Measurements from ENCODE around the gene S100A11. TPM values are rescaled to one million over a fixed set of nuclear protein-coding genes. Genes with fewer than 3 reads are reported as not detected.

S100A11 gene
- total and polyA plus RNA-seq, 4 donors: 69.4 to 3,092 (median 1,654) TPM

GRCh38 chr1:152067150-152067549, 30.3 kb upstream of the S100A11 start:
- Histone ChIP-seq H3K27me3 (ENCODE audit: control insufficient read depth in 3 of 3, insufficient read depth in 3 of 3, low read length in 2 of 3) (peaks cover 0 to 5% (median 0%) of the 10 kb centered on the region in 3 donors), H3K9ac (ENCODE audit: insufficient read depth in 1 of 2, low read length in 2 of 2) (no peak overlapping the region), H3K9me3 (ENCODE audit: control insufficient read depth in 4 of 4, insufficient read depth in 3 of 4, low read length in 3 of 4) (no peaks in the 10 kb centered on the region), H3K4me3 (no peak overlapping the region), H3K4me1 (ENCODE audit: control insufficient read depth in 5 of 5, insufficient read depth in 5 of 5, low read length in 5 of 5) (no peaks in the 10 kb centered on the region), H3K27ac (ENCODE audit: low read depth in 1 of 2, low read length in 1 of 2) (no peak overlapping the region), H3K36me3 (ENCODE audit: control insufficient read depth in 4 of 4, insufficient read depth in 4 of 4, low read length in 4 of 4) (no peaks in the 10 kb centered on the region)
- ATAC-seq (ENCODE audit: insufficient read depth, low FRiP score) (no peak), DNase-seq (no peak)
- TF ChIP-seq CTCF (IDR thresholded peaks at IDR 0.05; ENCODE audit: control extremely low read depth, extremely low read depth): no peak

- DNase-seq (no peak), ATAC-seq (ENCODE audit: insufficient read depth, low FRiP score) (no peak)
- no peak overlapping the region for H3K9ac ChIP-seq (ENCODE audit: insufficient read depth in 1 of 2, low read length in 2 of 2)
- H3K9me3 ChIP-seq (ENCODE audit: control insufficient read depth in 4 of 4, insufficient read depth in 3 of 4, low read length in 3 of 4): peaks cover 0 to 2% (median 0%) of the 10 kb centered on the region in 4 donors
- no peak for TF ChIP-seq CTCF (IDR thresholded peaks at IDR 0.05; ENCODE audit: control extremely low read depth, extremely low read depth)
- peaks cover 0 to 2% (median 0%) of the 10 kb centered on the region in 3 donors for H3K27me3 ChIP-seq (ENCODE audit: control insufficient read depth in 3 of 3, insufficient read depth in 3 of 3, low read length in 2 of 3)
- H3K4me1 ChIP-seq (ENCODE audit: control insufficient read depth in 5 of 5, insufficient read depth in 5 of 5, low read length in 5 of 5): no peaks in the 10 kb centered on the region
- H3K4me3 ChIP-seq: no peak overlapping the region
- no peak overlapping the region for H3K27ac ChIP-seq (ENCODE audit: low read depth in 1 of 2, low read length in 1 of 2)
- no peaks in the 10 kb centered on the region for H3K36me3 ChIP-seq (ENCODE audit: control insufficient read depth in 4 of 4, insufficient read depth in 4 of 4, low read length in 4 of 4)
These were observed 25.1 kb upstream of the S100A11 start for GRCh38 chr1:152061952-152062351.

- TF ChIP-seq CTCF (IDR thresholded peaks at IDR 0.05; ENCODE audit: control extremely low read depth, extremely low read depth): no peak
- no peak overlapping the region for H3K4me3 ChIP-seq
- H3K36me3 ChIP-seq (ENCODE audit: control insufficient read depth in 4 of 4, insufficient read depth in 4 of 4, low read length in 4 of 4): no peaks in the 10 kb centered on the region
- H3K4me1 ChIP-seq (ENCODE audit: control insufficient read depth in 5 of 5, insufficient read depth in 5 of 5, low read length in 5 of 5): peaks cover 0 to 3% (median 2%) of the 10 kb centered on the region in 5 donors
- no peaks in the 10 kb centered on the region for H3K9me3 ChIP-seq (ENCODE audit: control insufficient read depth in 4 of 4, insufficient read depth in 3 of 4, low read length in 3 of 4)
- WGBS, 2 donors: 66 to 68% methylated on average over 13 of the region's 13 CpGs
- DNase-seq (no peak), ATAC-seq (ENCODE audit: insufficient read depth, low FRiP score) (no peak)
- H3K9ac ChIP-seq (ENCODE audit: insufficient read depth in 1 of 2, low read length in 2 of 2): no peak overlapping the region
- H3K27ac ChIP-seq (ENCODE audit: low read depth in 1 of 2, low read length in 1 of 2): no peak overlapping the region
- H3K27me3 ChIP-seq (ENCODE audit: control insufficient read depth in 3 of 3, insufficient read depth in 3 of 3, low read length in 2 of 3): peaks cover 0 to 24% (median 23%) of the 10 kb centered on the region in 3 donors
These were observed 16.6 kb upstream of the S100A11 start for GRCh38 chr1:152053375-152053774.

GRCh38 chr1:152052606-152053005, 15.8 kb upstream of the S100A11 start:
- Histone ChIP-seq H3K27ac (ENCODE audit: low read depth in 1 of 2, low read length in 1 of 2) (no peak overlapping the region), H3K9me3 (ENCODE audit: control insufficient read depth in 4 of 4, insufficient read depth in 3 of 4, low read length in 3 of 4) (no peaks in the 10 kb centered on the region), H3K4me3 (no peak overlapping the region), H3K4me1 (ENCODE audit: control insufficient read depth in 5 of 5, insufficient read depth in 5 of 5, low read length in 5 of 5) (peaks cover 0 to 7% (median 5%) of the 10 kb centered on the region in 5 donors), H3K9ac (ENCODE audit: insufficient read depth in 1 of 2, low read length in 2 of 2) (no peak overlapping the region), H3K36me3 (ENCODE audit: control insufficient read depth in 4 of 4, insufficient read depth in 4 of 4, low read length in 4 of 4) (no peaks in the 10 kb centered on the region), H3K27me3 (ENCODE audit: control insufficient read depth in 3 of 3, insufficient read depth in 3 of 3, low read length in 2 of 3) (peaks cover 0 to 24% (median 23%) of the 10 kb centered on the region in 3 donors)
- DNase-seq (peak; percentile 80 to 82 (median 81)), ATAC-seq (ENCODE audit: insufficient read depth, low FRiP score) (no peak)
- WGBS, 2 donors: 26 to 28% methylated on average over 11 of the region's 11 CpGs
- TF ChIP-seq CTCF (IDR thresholded peaks at IDR 0.05; ENCODE audit: control extremely low read depth, extremely low read depth): peak; percentile 94

All from lung (tissue), 12 donors.